ENCODE results near the gene TOP1.

DNA sequence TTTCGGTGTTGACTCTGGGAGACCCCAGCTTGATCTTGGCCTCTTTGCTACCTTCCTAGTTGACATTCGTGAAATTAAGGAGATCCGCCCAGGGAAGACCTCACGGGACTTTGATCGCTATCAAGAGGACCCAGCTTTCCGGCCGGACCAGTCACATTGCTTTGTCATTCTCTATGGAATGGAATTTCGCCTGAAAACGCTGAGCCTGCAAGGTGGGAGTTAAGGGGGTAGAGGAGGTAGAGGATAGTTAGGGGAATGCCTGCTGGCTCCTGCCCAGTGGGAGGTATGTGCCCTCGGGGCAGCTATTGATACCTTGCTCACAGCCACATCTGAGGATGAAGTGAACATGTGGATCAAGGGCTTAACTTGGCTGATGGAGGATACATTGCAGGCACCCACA, 130.9 kb downstream of the TOP1 start:
- TF ChIP-seq, protein P1, sequence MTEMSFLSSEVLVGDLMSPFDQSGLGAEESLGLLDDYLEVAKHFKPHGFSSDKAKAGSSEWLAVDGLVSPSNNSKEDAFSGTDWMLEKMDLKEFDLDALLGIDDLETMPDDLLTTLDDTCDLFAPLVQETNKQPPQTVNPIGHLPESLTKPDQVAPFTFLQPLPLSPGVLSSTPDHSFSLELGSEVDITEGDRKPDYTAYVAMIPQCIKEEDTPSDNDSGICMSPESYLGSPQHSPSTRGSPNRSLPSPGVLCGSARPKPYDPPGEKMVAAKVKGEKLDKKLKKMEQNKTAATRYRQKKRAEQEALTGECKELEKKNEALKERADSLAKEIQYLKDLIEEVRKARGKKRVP (CRISPR knock-in tag; IDR thresholded peaks at IDR 0.05): no peak
- TF ChIP-seq YY1 (IDR thresholded peaks at IDR 0.05; ENCODE audit: borderline replicate concordance in 1 of 3, control insufficient read depth in 1 of 3, extremely low read depth in 1 of 3, insufficient read depth in 3 of 3, insufficient read length in 1 of 3, insufficient replicate concordance in 2 of 3, low read depth in 1 of 3, low read length in 2 of 3): no peak
- TF ChIP-seq TEAD4 (IDR thresholded peaks at IDR 0.05; ENCODE audit: low read length): no peak
- no peak for TF ChIP-seq TEAD4 (CRISPR knock-in tag; IDR thresholded peaks at IDR 0.05; ENCODE audit: borderline replicate concordance)
- TF ChIP-seq YBX1 (IDR thresholded peaks at IDR 0.05): no peak
- TF ChIP-seq MYNN (IDR thresholded peaks at IDR 0.05): no peak
- TF ChIP-seq MYNN (CRISPR knock-in tag; IDR thresholded peaks at IDR 0.05): no peak
